ENCODE results near the gene FKBP8. TPM values are rescaled to one million over a fixed set of nuclear protein-coding genes. Genes with fewer than 3 reads are reported as not detected.

Gene FKBP8
- total RNA-seq, 2 experiments from 2014 or later = 200 to 201 TPM

DNA sequence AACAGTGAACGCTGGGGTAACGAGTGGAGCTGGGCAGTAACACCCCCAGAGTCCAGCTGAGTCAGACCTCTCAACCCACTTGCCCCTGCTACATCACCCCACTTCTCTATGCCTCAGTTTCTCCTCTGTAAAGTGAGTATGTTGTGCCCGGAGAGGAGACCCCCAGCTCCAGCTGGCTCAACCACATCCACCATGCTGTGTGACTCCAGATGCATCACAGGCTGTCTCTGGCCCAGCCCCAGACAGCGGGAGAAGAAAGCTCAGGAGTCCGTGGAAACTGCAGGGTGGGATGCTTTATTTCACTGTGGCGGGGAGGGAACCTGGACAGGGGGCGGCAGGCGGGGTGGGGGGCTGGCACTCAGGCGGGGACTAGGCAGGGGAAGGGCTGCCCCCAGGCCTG is 11.9 kb downstream of the FKBP8 start:
- Histone ChIP-seq H3K4me2 (ENCODE audit: low read length) (no peak overlapping the region), H3K79me2 (ENCODE audit: insufficient read depth, low read depth, low read length) (no peaks in the 10 kb centered on the region), H3K27ac (ENCODE audit: low read depth, low read length, poor library complexity, severe bottlenecking) (no peak overlapping the region), H3K9me2 (ENCODE audit: insufficient read depth, low read length) (no peaks in the 10 kb centered on the region), H3K4me3 (ENCODE audit: low read depth, low read length, poor library complexity, severe bottlenecking) (no peak overlapping the region), H4K20me1 (ENCODE audit: insufficient read depth, low read length) (no peaks in the 10 kb centered on the region), H3K9me3 (ENCODE audit: low read length) (no peaks in the 10 kb centered on the region), H3K36me3 (ENCODE audit: insufficient read depth, low read length) (peaks cover 26% of the 10 kb centered on the region), H2AFZ (ENCODE audit: low read length) (no peak overlapping the region), H3K4me1 (ENCODE audit: insufficient read depth, low read length, poor library complexity, severe bottlenecking) (no peaks in the 10 kb centered on the region)
- POLR2A ChIA-PET = interaction anchor here (1.0 kb wide), 1 partner anchor 13 kb away, joined by 3 read pairs; no protein-coding TSS in a partner anchor
- CTCF ChIA-PET (ENCODE audit: unreplicated experiment) = interaction anchor here (0.6 kb wide), 1 partner anchor 11 kb away, joined by 3 read pairs; no protein-coding TSS in a partner anchor
- intact Hi-C loops (cut with micrococcal nuclease; ENCODE audit: unreplicated experiment) = no loop called here
- no TSS peak for BruUV-seq (replicated peaks)
- TF ChIP-seq, protein P1, sequence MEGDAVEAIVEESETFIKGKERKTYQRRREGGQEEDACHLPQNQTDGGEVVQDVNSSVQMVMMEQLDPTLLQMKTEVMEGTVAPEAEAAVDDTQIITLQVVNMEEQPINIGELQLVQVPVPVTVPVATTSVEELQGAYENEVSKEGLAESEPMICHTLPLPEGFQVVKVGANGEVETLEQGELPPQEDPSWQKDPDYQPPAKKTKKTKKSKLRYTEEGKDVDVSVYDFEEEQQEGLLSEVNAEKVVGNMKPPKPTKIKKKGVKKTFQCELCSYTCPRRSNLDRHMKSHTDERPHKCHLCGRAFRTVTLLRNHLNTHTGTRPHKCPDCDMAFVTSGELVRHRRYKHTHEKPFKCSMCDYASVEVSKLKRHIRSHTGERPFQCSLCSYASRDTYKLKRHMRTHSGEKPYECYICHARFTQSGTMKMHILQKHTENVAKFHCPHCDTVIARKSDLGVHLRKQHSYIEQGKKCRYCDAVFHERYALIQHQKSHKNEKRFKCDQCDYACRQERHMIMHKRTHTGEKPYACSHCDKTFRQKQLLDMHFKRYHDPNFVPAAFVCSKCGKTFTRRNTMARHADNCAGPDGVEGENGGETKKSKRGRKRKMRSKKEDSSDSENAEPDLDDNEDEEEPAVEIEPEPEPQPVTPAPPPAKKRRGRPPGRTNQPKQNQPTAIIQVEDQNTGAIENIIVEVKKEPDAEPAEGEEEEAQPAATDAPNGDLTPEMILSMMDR (conservative IDR thresholded peaks at IDR 0.05; ENCODE audit: low read length) = no peak
- TF ChIP-seq EZH2phosphoT487 (IDR thresholded peaks at IDR 0.05; ENCODE audit: borderline replicate concordance, low read depth, low read length) = no peak
- DNase-seq (ENCODE audit: low spot score) = no peak

DNA sequence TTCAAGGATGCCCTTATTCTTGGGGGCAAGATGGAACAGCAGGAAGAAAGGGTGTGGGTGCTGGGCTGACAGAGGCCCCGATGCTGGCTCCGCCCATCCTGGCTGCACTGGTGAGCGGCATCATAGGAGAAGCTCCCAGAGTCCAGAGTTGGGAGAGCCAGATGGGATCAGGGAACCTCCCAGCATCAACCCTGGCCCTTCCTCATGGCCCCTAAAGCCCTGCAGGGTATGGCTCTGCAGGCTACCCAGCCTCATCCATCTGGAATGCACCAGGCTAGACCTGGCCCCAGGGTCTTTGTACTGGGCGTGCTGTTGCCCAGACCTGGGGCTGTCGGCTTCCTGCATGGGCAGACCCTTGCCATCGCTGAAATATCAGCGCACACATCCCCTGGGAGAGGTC is 13.6 kb downstream of the FKBP8 start:
- no peak for TF ChIP-seq EZH2phosphoT487 (IDR thresholded peaks at IDR 0.05; ENCODE audit: borderline replicate concordance, low read depth, low read length)
- TF ChIP-seq, protein P1 (conservative IDR thresholded peaks at IDR 0.05; ENCODE audit: low read length) = no peak
- Histone ChIP-seq H3K4me1 (ENCODE audit: insufficient read depth, low read length, poor library complexity, severe bottlenecking) (peaks cover 2% of the 10 kb centered on the region), H4K20me1 (ENCODE audit: insufficient read depth, low read length) (no peaks in the 10 kb centered on the region), H3K36me3 (ENCODE audit: insufficient read depth, low read length) (peaks cover 18% of the 10 kb centered on the region), H3K9me3 (ENCODE audit: low read length) (no peaks in the 10 kb centered on the region), H2AFZ (ENCODE audit: low read length) (no peak overlapping the region), H3K79me2 (ENCODE audit: insufficient read depth, low read depth, low read length) (no peaks in the 10 kb centered on the region), H3K9me2 (ENCODE audit: insufficient read depth, low read length) (no peaks in the 10 kb centered on the region), H3K27ac (ENCODE audit: low read depth, low read length, poor library complexity, severe bottlenecking) (no peak overlapping the region), H3K4me3 (ENCODE audit: low read depth, low read length, poor library complexity, severe bottlenecking) (no peak overlapping the region), H3K4me2 (ENCODE audit: low read length) (no peak overlapping the region)
- ChIA-PET CTCF (ENCODE audit: unreplicated experiment) (no interaction called here), POLR2A (interaction anchor here (0.6 to 1.1 kb wide), 2 partner anchors 8 to 285 kb away, joined by 3 to 4 read pairs; partner anchors contain the start of gene ELL)
- DNase-seq (ENCODE audit: low spot score) = no peak
- no TSS peak for BruUV-seq (replicated peaks)
- intact Hi-C loops (cut with micrococcal nuclease; ENCODE audit: unreplicated experiment) = loop anchor here (10.0 kb wide), 2 partner anchors 635 to 1005 kb away; a partner anchor contains a TSS

DNA sequence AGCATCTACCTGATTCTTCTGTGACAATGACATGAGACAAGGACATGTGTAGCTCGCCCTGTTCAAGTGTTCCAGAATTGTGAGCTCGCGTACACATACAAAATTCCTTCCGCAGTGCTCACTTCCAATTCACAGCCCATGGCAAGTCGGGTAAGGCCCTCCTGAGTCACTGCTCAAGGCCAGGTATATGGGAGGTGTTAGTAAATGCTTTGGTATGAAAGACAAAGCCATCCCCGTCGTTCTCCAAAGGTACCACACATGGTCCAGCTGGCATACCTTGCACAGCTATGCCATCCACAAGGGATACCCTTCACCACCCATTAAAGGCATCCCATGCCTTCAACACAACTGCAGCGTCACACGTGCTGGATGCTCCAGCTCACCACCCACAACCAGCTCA is 17.1 kb downstream of the FKBP8 start:
- Histone ChIP-seq H3K27ac (ENCODE audit: low read depth, low read length, poor library complexity, severe bottlenecking) (no peak overlapping the region), H3K4me2 (ENCODE audit: low read length) (no peak overlapping the region), H3K9me2 (ENCODE audit: insufficient read depth, low read length) (no peaks in the 10 kb centered on the region), H3K4me1 (ENCODE audit: insufficient read depth, low read length, poor library complexity, severe bottlenecking) (peaks cover 6% of the 10 kb centered on the region), H3K79me2 (ENCODE audit: insufficient read depth, low read depth, low read length) (peaks cover 2% of the 10 kb centered on the region; the same call in 1 of the 2 replicates), H3K9me3 (ENCODE audit: low read length) (no peaks in the 10 kb centered on the region), H4K20me1 (ENCODE audit: insufficient read depth, low read length) (no peaks in the 10 kb centered on the region), H2AFZ (ENCODE audit: low read length) (no peak overlapping the region), H3K36me3 (ENCODE audit: insufficient read depth, low read length) (peaks cover 2% of the 10 kb centered on the region), H3K4me3 (ENCODE audit: low read depth, low read length, poor library complexity, severe bottlenecking) (no peak overlapping the region)
- no TSS peak for BruUV-seq (replicated peaks)
- TF ChIP-seq, protein P1 (conservative IDR thresholded peaks at IDR 0.05; ENCODE audit: low read length) = no peak
- TF ChIP-seq EZH2phosphoT487 (IDR thresholded peaks at IDR 0.05; ENCODE audit: borderline replicate concordance, low read depth, low read length) = no peak
- POLR2A ChIA-PET = interaction anchor here (0.7 to 1.2 kb wide), 2 partner anchors 8 to 53 kb away, joined by 3 to 5 read pairs; no protein-coding TSS in a partner anchor
- no peak for DNase-seq (ENCODE audit: low spot score)
- CTCF ChIA-PET (ENCODE audit: unreplicated experiment) = interaction anchor here (1.0 kb wide), 1 partner anchor 32 kb away, joined by 3 read pairs; no protein-coding TSS in a partner anchor
- intact Hi-C loops (cut with micrococcal nuclease; ENCODE audit: unreplicated experiment) = loop anchor here (10.0 kb wide), 2 partner anchors 638 to 1002 kb away; a partner anchor contains a TSS
